Upper lobe of left lung (tissue), 4 donors: ENCODE data around the gene ADORA1.

Experiments
- CTCF ChIP-seq, 6 experiments: fragments of 450-650 bp in 4 of 6; fragments of 200-600 bp in 2 of 6; sonication (generic) in 2 of 6; IDR thresholded peaks; one replicate each; pipeline ENCODE4 v1.5.1; 2016 to 2019; ENCODE audit warnings: antibody characterized with exemption in 6 of 6
- EP300 ChIP-seq, 4 donors: sonication (generic); formaldehyde crosslinking; IDR thresholded peaks; one replicate each; pipeline ENCODE4 v1.5.1; 2017; ENCODE audit warnings: antibody characterized with exemption in 4 of 4, control low read depth in 2 of 4
- POLR2AphosphoS5 ChIP-seq, 2 donors: sonication (generic); formaldehyde crosslinking; IDR thresholded peaks; one replicate each; pipeline ENCODE4 v1.5.1; 2017; ENCODE audit warnings: antibody characterized with exemption in 2 of 2

GRCh38 chr1:203082231-203082505, 45.4 kb upstream of the ADORA1 start:
- TF ChIP-seq CTCF (IDR thresholded peaks at IDR 0.05): no peak
- no peak for TF ChIP-seq EP300 (IDR thresholded peaks at IDR 0.05)
- TF ChIP-seq POLR2AphosphoS5 (IDR thresholded peaks at IDR 0.05): no peak
